Myocyte (in vitro differentiated cells): Measurements from ENCODE around the gene RBFOX1. TPM values are rescaled to one million over a fixed set of nuclear protein-coding genes. Genes with fewer than 3 reads are reported as not detected.

Experiments used
- DNase-seq: peaks from one replicate; pipeline ENCODE4 v3.0.0-alpha.2; 2012; ENCODE audit warnings: low read depth
- total RNA-seq: library from RNA; depleted of rRNA; stranded (reverse); fragments of >200 nt; gene quantifications from 2 replicates; pipeline ENCODE4 v1.2.3, GENCODE V29; 2014

Gene RBFOX1
- total RNA-seq, 1 donor from 2014 or later, result 58.7 TPM

GRCh38 chr16:7334801-7335560 is 2.3 kb downstream of the RBFOX1 start:
- DNase-seq, result peak; percentile 49

GRCh38 chr16:7335991-7336634 is 3.5 kb downstream of the RBFOX1 start:
- no peak for DNase-seq

- DNase-seq, result no peak
These were observed 4.1 kb downstream of the RBFOX1 start for GRCh38 chr16:7336742-7337141.

GRCh38 chr16:7338826-7339225 is 6.2 kb downstream of the RBFOX1 start:
- DNase-seq, result no peak

- no peak for DNase-seq
These were observed 7.1 kb downstream of the RBFOX1 start for GRCh38 chr16:7339700-7340099.

- no peak for DNase-seq
These were observed 8.3 kb downstream of the RBFOX1 start for GRCh38 chr16:7340938-7341337.

- DNase-seq, result peak; percentile 71
These were observed 10.0 kb downstream of the RBFOX1 start for GRCh38 chr16:7342598-7342997.

GRCh38 chr16:7343243-7343642 is 10.6 kb downstream of the RBFOX1 start:
- DNase-seq, result peak; percentile 65

- DNase-seq, result no peak
These were observed 12.5 kb downstream of the RBFOX1 start for GRCh38 chr16:7344830-7345780.

- DNase-seq, result peak; percentile 37
These were observed 18.2 kb downstream of the RBFOX1 start for GRCh38 chr16:7350806-7351205.

GRCh38 chr16:7351610-7352510 is 19.2 kb downstream of the RBFOX1 start:
- DNase-seq, result peak; percentile 98

- DNase-seq, result no peak
These were observed 23.1 kb downstream of the RBFOX1 start for GRCh38 chr16:7355758-7356157.

- no peak for DNase-seq
These were observed 28.9 kb downstream of the RBFOX1 start for GRCh38 chr16:7361416-7362129.

- no peak for DNase-seq
These were observed 29.6 kb downstream of the RBFOX1 start for GRCh38 chr16:7362231-7362630.

- DNase-seq, result peak; percentile 86
These were observed 31.1 kb downstream of the RBFOX1 start for GRCh38 chr16:7363422-7364417.

GRCh38 chr16:7366041-7366440 is 33.4 kb downstream of the RBFOX1 start:
- DNase-seq, result no peak

GRCh38 chr16:7366993-7367880 is 34.6 kb downstream of the RBFOX1 start:
- DNase-seq, result no peak

GRCh38 chr16:7369204-7369603 is 36.6 kb downstream of the RBFOX1 start:
- no peak for DNase-seq
